Body of pancreas (tissue), 4 donors: ENCODE measurements around the gene TMEM42.

Experiments used
- CTCF ChIP-seq, 7 experiments: fragments of 450-650 bp in 4 of 7; fragments of 200-600 bp in 3 of 7; sonication (generic) in 3 of 7; IDR thresholded peaks; one replicate each; pipeline ENCODE4 v1.5.1; 2016 to 2019; ENCODE audit warnings: antibody characterized with exemption in 7 of 7
- POLR2A ChIP-seq, 3 donors: fragments of 450-650 bp; IDR thresholded peaks; one replicate each; pipeline ENCODE4 v1.6.1; 2016; ENCODE audit warnings: antibody characterized with exemption in 3 of 3, mild to moderate bottlenecking in 2 of 3

DNA sequence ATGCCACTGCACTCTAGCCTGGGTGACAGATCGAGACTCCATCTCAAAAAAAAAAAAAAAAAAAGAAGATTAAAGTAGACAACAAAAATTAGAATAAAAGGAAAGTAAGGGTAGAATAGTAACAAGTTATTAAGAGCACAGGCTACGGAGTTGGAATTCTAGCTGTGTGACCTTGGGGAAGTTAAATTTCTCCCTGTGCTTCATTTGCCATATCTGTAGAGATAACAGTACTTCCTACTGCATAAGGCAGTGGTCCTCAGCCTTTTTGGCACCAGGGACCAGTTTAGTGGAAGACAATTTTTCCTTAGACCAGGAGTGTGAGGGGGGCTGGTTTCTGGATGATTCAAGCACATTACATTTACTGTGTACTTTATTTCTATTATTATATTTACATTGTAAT, 28.7 kb upstream of the TMEM42 start:
- TF ChIP-seq CTCF (IDR thresholded peaks at IDR 0.05) (no peak), POLR2A (IDR thresholded peaks at IDR 0.05) (no peak)
